ENCODE measurements around the gene SERINC5.
"Not testable (repeated sequence)": the region's sequence is repeated elsewhere in the genome, so short reads cannot be mapped to it uniquely, and the experiment has no call there.

SERINC5 gene

DNA sequence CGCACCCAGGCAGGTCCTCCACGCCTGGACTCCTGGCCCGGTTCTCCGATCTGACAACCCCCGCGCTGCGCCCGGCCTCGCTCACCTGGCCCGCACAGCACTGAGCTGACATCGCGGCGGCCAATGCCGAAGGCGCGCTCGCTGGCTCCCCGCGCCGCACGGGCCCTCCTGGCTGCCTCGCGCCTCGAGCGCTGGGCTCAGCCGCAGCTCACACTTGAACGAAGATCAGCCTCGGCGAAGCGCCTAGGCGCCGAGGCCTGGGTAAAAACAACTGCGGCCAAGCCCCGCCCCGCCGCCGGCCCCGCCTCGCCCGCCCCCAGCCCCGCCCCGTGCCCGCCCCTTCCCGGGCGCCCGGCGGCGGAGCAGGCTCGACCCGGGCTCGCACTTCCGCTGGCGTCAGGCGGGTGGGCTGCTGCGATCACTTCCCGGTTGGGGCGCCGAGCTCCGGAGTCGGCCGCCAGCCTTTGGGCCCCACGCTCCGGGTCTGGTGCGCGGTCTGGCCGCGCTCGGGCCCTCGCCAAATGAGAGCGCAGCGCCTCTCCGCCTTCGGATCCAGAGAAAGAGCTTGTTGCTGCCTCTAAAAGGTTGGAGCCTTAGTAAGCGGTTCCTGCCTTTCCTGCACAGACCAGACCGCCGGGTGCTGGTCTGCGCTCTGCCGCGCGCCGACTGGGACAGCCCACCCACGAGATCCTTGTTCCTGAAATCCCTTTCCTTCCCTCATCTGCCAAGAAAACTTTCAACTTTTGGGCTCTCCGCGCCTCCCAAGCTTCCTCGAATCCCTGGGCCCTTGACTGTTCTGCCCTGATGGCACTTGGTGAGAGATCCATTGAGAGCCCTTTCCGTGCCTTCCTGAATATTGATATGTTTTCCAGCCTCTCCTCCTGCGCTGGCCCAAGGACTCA is at the start of gene SERINC5:
Gene SERINC5 (minus strand): TSS at position 238 of the 902 bp plus-strand sequence. CDS start 126 bp downstream, at position 112.
- DNase-seq = peak; percentile 94

DNA sequence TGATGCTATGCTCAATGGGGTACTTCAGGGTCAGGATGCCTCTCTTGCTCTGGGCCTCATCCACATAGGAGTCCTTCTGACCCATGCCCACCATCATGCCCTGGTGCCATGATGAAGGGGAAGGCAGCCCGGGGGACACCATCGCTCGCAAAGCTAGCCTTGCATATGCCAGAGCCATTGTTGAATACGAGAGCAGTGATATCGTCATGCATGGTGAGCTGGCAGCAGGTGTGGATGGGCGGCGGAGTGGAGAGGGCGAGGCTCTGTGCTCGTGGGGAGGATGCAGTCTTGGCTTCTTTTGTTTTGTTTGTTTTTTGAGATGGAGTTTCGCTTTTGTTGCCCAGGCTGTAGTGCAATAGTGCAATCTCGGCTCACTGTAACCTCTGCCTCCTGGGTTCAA is 46.8 kb upstream of the SERINC5 start:
- no peak for DNase-seq

DNA sequence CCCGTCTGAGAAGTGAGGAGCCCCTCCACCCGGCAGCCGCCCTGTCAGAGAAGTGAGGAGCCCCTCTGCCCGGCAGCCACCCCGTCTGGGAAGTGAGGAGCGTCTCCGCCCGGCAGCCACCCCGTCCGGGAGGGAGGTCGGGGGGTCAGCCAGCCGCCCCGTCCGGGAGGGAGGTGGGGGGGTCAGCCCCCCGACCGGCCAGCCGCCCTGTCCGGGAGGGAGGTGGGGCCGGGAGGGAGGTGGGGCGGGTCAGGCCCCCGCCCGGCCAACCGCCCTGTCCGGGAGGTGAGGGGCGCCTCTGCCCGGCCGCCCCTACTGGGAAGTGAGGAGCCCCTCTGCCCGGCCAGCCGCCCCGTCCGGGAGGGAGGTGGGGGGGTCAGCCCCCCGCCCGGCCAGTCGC is 45.5 kb upstream of the SERINC5 start:
- DNase-seq = not testable (repeated sequence)

DNA sequence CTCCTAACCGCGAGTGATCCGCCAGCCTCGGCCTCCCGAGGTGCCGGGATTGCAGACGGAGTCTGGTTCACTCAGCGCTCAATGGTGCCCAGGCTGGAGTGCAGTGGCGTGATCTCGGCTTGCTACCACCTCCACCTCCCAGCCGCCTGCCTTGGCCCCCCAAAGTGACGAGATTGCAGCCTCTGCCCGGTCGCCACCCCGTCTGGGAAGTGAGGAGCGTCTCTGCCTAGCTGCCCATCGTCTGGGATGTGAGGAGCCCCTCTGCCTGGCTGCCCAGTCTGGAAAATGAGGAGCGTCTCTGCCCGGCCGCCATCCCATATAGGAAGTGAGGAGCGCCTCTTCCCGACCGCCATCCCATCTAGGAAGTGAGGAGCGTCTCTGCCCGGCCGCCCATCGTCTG is 44.9 kb upstream of the SERINC5 start:
- DNase-seq = not testable (repeated sequence)

DNA sequence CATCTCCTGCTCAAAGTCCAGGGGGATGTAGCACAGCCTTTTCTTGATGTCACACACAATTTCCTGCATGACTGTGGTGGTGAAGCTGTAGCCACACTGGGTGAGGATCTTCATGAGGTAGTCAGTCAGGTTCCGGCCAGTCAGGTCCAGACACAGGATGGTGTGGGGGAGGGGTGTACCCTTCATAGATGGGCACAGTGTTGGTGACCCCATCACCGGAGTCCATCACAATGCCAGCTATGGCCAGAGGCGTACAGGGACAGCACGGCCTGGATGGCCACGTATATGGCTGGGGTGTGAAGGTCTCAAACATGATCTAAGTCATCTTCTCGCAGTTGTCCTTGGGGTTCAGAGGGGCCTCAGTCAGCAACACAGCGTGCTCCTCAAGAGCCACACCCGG is 44.3 kb upstream of the SERINC5 start:
- DNase-seq = no peak

DNA sequence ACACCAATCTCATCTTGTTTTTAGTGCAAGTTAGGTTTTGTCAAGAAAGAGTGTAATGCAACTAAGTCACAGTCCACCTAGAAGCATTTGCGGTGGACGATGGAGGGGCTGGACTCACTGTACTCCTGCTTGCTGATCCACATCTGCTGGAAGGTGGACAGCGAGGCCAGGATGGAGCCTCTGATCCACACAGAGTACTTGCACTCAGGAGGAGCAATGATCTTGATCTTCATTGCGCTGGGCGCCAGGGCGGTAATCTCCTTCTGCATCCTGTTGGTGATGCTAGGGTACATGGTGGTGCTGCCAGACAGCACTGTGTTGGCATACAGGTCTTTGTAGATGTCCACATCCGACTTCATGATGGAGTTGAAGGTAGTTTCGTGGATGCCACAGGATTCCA is 43.8 kb upstream of the SERINC5 start:
- DNase-seq = no peak

DNA sequence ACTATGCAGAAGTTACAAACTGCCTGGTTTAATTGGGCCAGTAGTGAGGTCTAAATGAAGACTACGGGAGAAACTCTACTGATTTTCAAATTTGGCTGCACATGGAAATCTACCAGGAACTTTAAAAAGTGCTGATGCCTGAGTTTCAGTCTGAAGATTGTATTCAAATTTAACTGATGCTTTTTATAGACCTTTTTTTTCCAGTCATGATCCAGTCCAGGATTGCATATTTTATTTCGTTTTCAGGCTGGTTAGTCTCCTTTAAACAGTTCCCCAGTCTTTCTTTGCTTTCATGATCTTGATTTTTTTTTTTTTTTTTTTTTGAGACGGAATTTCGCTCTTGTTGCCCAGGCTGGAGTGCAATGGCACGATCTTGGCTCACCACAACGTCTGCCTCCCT is 40.3 kb upstream of the SERINC5 start:
- DNase-seq = no peak

DNA sequence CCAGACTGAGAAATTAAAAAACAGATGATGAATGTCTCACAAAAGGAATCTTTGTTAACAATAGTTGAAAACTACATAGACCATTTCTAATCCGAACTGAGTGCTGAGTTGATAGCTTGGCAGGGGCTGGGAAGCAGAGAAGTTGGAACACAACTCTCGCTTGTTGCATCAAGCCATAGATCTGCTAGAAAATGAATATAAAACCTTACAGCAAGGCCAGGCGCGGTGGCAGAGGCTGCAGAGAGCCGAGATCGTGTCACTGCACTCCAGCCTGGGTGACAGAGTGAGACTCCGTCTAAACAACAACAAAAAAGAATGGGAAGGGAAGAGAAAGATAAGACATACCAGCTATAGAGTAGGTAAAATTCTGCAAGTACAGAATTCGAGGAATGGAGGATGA is 35.9 kb upstream of the SERINC5 start:
- no peak for DNase-seq

DNA sequence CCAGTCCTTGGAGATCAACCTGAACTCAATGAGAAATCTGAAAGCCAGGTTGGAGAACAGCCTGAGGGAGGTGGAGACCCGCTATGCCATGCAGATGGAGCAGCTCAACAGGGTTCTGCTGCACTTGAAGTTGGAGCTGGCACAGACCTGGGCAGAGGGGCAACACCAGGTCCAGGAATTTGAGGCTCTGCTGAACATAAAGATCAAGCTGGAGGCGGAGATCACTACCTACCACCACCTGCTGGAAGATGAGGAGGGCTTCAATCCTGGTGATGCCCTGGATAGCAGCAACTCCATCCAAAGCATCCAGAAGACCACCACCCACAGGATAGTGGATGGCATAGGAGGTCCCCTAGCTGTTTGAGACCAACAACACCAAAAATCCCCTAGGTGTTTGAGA is 33.5 kb upstream of the SERINC5 start:
- no peak for DNase-seq

DNA sequence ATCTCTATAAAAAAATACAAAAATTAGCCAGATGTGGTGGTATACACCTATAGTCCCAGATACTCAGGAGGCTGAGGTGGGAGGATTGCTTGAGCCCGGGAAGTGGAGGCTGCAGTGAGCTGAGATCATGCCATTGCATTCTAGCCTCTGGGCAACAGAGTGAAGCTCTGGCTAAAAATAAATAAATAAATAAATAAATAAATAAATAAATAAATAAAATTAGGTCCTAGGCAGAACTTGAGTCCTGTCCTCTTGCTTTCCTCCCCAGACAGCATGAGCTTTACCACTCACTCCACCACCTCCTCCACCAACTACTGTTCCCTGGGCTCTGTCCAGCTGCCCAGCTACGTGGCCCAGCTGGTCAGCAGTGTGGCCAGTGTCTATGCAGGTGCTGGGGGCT is 32.3 kb upstream of the SERINC5 start:
- DNase-seq = no peak

DNA sequence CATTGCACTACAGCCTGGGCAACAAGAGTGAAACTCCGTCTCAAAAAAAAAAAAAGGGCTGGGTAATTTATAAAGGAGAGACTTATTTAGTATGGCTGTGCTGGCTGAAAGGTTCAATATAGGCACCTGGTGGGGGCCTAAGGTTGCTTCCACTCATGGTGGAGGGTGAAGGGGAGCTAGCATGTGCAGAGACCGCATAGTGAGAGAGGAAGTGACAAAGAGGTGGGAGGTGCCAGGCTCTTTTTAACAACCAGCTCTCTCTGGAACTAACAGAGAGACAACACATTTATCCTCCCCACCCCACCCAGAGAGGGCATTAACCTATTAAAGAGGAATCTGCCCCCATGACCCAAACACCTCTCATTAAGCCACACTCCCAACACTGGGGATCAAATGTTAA is 28.9 kb upstream of the SERINC5 start:
- no peak for DNase-seq

DNA sequence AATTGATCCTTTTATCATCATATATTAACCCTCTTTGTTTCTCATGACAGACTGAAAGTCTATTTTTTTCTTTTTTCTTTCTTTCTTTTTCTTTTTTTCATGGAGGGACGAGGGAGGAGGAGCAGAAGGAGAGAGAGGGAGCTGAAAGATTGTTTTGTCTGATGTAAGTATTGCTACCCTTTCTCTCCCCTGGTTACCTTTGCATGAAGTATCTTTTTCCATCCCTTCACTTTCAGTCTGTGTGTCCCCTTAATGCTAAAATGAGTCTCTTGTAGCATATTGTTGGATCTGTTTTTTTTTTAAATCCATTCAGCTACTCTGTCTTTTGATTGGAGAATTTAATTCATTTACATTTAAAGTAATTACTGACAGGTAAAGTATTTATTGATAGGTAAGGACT is 27.5 kb upstream of the SERINC5 start:
- DNase-seq = no peak

DNA sequence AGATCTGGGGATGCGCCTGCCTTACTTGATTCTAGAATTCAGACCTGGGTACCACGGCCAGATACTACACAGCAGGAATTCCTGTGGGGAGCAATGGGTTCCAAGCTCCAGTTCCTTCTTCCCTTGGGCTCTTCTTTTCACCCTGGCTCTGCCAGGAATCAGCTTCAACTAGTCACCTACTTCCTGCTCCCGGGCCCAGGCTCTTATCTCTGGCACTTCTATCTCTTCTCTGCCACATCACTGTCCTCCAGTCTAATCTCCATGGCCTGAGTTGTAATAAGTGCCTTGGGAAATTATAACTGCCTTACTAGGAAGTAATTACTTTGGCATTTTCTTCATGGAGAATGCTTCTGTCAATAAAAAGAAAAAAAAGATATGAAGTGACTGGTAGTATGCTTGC is 26.2 kb upstream of the SERINC5 start:
- no peak for DNase-seq

DNA sequence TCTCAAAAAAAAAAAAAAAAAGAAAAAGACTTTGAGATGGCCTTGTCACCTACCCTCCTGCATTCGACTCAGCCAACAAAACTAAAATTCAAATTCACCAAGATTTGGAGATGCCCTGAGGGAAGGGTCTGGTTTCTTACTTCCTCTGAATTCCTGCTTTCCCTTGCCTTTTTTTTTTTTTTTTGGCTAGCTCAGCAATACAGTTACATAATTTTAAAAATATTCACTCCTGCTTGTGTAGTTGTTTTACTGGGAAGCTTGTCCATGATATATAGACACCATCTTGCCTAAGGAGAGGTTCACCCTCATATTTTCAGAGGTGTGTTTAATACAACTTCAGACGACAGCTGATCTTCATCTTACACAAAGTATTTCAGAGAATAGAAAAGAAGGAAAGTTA is 21.3 kb upstream of the SERINC5 start:
- no peak for DNase-seq

DNA sequence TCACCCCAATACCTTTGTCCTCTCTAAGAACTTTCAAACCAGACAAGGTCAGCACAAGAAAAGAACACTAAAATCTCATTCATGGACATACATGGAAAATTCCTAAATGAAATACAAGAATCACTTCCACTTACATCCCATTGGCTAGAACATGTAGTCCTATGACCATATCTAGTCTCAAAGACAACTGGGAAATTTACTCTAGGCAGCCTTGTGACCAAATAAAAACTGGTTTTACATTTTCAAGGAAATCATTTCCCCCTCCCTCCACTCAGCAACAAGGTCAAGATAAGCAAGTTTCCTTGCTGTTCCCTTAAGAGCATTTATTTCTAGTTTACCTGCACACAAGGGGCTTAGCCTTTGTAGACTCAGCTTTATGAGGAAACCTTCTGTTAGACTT is 20.3 kb upstream of the SERINC5 start:
- no peak for DNase-seq

DNA sequence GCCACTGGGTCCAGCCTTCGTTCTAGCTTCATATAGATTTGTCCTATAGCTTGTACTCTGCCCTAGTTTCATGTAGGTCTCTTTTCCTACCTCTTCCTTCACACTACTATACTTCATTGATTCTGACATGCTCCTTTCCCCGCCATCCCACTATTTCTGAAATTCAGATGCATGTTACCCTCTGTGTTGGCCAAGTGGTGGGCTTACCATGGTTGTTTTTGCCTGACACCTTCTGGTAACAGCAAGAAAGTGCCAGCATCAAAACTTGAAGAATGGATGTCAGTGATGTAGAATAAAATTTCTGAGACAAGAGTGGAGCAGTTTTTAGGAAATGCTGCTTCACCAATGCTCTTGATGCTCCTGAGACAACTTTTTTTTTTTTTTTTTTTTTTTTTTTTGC is 19.5 kb upstream of the SERINC5 start:
- peak; percentile 9 for DNase-seq

DNA sequence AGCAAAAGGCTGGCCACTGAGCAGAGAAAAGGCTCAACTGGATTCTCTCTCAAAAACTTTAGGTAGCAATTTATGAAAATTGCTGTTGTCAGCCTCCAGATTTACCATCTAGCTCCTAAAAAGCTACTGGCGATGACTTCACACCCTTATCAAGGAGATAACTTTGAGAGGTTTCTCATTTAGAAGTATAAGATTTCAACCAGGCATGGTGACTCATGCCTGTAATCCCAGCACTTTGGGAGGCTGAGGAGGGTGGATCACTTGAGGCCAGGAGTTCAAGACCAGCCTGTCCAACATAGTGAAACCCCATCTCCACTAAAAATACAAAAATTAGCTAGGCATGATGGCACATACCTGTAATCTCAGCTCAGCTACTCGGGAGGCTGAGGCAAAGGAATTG is 14.7 kb upstream of the SERINC5 start:
- not testable (repeated sequence) for DNase-seq

DNA sequence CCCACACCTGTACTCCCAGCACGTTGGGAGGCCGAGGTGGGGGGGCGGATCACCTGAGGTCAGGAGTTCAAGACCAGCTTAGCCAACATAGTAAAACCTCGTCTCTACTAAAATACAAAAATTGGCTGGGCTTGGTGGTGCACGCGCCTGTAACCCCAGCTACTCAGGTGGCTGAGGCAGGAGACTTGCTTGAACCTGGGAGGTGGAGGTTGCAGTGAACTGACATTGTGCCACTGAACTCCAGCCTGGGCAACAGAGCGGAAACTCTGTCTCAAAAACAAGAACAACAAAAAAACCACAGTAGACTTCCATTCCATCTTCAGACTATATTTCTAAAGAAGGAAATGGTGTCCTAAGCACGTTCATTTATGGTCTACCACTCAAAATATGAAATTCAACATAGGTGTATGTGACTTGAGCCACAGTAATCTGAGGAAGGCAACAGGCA is 14.2 kb upstream of the SERINC5 start:
- DNase-seq = no peak

DNA sequence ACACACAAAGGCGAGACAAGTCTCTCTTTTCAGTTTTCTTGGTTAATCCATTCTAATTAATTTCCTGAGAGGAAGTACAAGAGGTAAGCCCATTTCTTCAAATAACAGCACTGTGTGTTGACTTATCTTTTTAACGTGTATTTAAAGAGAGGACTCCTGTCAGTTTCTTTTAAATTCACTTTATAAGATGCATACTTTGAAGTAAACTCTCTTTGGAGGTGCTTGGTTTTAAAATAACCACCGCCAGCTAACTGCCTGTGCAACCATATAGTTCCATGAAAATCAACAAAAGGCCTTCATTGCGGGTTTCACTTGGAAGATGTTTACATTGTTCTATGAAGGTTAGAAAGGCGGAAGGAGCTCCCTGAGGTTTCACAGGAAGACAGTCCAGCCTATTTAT is 13.1 kb upstream of the SERINC5 start:
- DNase-seq = no peak

DNA sequence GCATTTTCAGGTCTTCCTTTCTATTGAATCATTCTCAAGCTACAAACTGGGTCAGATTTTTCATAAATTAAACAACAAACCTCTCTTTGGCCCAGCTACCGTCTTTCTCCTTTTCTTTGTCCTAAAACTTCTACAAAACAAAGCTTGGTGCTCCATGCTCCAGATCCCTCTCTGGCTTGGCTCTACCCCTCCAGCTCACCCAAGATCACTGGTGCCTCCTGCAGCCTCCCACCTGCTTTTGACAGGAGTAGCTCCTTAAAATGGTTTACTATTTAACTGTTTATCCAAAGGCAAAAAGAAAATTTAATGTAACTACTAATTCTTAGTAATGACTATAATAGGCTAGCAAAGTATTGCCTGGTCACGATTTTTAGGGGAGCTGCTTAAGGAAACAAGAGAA is 10.7 kb upstream of the SERINC5 start:
- no peak for DNase-seq

DNA sequence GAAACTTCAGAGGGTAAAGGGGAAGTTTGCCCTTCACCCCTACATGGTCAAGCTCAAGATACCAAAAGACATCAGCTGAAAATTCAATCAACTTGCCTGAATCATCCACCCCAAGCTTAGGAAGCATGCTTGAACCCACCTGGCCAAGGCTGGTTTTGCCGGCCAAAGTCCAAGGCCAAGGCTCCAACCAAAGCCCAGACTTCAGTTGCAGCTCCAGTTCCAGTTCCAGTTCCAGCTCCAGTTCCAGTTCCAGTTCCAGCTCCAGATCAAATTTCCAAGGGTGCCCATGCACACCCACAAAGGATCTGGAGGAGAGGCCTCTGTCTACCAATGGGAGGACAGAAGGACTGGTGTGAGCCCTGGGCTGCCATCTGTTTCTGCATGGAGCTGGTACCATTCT is 4.6 kb upstream of the SERINC5 start:
- no peak for DNase-seq

DNA sequence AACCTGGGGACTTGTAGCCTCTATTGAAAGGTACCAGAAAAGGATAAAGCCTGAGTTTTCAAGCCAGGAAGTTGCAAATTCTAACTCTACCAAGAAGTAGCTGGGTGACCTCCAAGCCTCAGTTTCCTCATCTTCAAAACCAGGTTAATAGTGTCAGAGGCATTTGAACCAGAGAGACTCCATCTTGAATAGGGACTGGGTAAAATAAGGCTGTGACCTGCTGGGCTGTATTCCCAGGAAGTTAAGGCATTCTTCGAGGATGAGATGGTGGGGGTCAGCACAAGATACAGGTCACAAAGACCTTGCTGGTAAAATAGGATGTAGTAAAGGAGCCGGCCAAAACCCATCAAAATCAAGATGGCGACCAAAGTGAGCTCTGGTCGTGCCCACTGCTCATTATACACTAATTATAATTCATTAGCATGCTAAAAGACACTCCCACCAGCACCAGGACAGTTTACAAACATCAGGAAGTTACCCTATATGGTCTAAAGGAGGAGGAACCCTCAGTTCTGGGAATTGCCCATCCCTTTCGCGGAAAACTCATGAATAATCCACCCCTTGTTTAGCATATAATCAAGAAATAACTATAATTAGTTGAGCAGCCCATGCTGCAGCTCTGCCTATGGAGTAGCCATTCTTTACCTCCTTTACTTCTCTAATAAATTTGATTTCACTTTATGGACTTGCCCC is 3.8 kb upstream of the SERINC5 start:
- no peak for DNase-seq

DNA sequence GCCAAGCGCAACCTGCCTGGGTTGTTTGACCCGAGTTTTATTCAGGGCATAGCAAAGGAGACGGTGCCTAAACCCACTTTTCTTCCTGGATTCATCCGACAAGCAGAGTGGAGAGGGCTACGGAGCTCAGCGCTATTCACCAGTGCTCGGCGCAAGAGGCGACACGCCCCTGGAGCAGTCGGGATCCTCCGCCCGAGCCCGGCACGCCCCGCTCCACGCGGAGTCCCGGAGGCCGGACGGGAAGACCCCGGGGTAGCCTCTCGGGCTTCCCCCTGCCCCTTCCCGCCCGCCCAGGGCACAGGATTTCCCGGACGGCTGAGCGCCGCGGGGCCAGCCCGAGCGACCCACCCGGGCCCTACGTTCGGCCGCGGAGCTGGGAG is 427 bp downstream of the SERINC5 start:
- peak; percentile 73 for DNase-seq

DNA sequence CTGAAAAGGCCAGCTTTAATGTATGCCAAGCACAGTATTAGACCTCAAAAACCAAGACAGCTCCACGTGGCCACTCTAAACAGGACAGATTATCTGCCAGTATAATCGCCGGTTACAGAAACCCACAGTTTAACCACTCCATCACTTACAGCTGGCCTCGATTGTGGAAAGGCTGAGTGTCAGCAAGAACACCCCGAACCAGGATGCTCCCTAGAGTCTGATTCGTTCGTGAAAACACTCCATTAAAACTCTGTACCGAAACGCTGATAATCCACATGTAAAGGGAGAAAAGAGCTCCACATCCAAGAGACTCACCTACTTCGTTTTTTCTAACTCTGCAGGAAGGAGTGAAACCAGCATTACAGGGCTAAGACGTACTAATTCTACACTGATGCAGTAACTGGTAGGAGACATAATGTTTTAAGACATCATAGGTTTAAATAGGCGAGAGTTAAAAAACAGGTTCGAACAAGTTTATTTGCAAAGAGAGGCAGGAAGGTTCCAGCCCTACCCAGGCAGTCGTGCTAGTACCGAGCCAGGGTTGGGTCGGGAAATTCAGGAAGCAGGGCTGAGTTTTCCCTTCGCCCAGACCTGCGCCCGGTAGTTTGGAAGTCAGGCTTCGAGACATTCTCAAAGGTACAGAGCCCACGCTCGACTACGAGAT is 949 bp downstream of the SERINC5 start:
- no peak for DNase-seq
